Activated CD8-positive, alpha-beta memory T cell treated with anti-CD3 and anti-CD28 coated beads, Interleukin-2, amount 50 U/mL, for 1 hour (primary cell): Measurements from ENCODE around the gene ENTHD1.

Experiments
- DNase-seq: peaks from one replicate; pipeline ENCODE4 v3.0.0-alpha.2; 2020; ENCODE audit errors: extremely low read depth

ENTHD1 gene

GRCh38 chr22:39714321-39714720 lies 179.2 kb downstream of the ENTHD1 start:
- no peak for DNase-seq

DNA sequence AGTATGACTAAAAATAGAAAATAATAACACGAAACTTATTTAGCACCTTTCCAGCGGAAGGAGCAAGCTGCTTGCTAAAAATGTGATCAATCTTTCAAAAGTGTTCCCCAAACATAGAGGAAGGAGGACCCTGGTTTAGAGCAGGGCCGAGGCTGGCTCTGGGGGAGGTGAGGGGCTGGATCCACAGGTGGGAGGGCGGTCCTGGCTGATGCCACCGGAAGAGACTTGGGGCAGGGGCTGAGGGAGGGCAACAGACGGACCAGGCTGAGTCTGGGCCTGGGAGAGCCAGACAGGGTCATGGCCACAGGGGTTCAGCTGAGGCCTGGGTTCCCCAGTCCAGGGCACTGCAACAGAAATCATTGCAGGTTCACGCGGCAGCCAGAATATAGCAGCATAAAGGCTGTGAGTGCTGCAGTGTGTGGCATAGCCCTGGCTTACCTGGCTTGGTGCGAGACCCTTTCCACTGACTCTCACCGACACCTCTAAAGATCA lies 179.7 kb downstream of the ENTHD1 start:
- no peak for DNase-seq

- no peak for DNase-seq
Measured at GRCh38 chr22:39712751-39713525, 180.6 kb downstream of the ENTHD1 start.

DNA sequence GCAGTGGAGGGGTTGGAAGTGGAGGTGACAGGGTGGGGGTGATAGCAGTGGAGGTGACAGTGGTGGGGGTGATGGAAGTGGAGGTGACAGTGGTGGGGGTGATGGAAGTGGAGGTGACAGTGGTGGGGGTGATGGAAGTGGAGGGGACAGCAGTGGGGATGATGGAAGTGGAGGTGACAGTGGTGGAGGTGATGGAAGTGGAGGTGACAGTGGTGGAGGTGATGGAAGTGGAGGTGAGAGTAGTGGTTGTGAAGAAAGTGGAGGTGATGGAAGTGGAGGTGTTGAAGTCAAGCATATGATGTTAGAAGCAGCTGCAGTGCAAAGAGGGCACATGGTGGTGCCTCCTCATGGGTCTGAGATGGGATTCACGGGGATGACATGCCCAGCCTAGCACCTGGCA lies 181.5 kb downstream of the ENTHD1 start:
- DNase-seq: no peak

- no peak for DNase-seq
Measured at GRCh38 chr22:39710380-39711150, 183.0 kb downstream of the ENTHD1 start.

DNA sequence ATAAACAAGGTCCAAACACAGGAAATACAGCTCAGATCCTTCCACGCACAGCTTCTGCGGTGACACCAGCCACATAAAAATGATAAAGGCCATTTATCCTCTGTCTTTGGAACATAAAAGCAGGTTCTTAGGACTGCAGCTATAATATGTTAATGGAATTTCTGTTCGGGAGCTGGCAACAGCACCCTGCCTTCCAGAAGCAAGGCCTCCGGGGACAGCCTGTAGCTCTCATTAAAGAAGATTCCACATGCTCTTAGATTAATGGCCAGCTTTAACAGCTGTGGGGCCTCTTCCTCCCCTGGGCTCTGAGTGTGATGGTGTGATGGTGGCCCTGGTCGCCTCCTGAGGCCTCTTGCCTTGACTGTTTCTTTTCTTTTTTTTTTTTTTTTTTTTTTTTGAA lies 185.7 kb downstream of the ENTHD1 start:
- no peak for DNase-seq

GRCh38 chr22:39707351-39707750 lies 186.2 kb downstream of the ENTHD1 start:
- DNase-seq: no peak

DNA sequence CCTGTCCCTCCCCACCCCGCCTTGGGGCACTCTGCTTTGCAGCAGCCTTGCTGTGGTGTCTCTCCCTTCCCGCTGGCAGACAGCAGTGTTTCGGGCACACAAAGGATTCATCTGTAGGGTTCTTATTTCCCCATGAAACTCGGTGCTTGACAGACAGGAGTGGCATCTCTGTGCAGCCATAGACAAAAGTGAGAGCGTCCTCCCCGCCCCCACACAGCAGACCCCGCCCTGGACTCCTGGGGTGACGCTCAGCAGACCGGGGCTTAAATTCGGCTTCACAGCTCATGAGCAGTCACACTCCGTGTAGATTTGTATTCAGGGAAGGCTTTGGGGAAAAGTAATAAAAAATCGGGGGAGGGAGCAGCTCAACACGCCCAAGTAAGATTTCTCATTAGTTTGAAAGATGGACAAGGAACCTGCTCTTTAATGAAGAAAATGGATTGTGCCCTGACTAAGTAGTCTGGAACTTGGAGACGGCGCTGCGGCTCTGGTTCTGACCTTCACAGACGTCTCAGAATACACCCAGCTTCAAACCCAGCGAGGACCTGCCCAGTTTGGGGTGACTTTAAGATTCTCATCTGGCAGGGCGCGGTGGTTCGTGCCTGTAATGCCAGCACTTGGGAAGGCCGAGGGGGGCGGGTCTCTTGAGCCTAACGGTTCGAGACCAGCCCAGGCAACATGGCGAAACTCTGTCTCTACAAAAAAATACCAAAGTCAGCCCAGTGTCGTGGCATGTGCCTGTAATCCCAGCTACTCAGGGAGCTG lies 187.0 kb downstream of the ENTHD1 start:
- DNase-seq: no peak

DNA sequence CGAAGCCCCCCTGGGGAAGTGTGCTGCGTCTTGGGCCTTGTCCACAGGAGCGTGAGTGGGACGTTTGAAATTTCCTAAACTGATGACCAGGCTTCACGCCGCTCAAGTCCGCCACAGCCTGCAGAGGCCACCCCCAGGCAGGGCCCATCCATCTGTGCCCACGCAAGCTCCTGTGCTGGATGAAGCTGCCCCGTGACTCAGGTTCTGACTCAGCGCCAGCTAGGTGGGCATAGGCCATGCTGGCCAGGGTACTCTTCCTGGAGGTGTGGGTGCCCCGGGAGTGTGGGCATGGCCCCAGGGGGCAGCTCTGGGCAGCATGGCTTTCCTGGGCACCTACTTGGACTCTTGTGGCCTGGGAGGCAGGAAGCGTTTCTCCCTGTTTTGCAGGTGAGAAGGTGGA lies 188.2 kb downstream of the ENTHD1 start:
- DNase-seq: no peak

DNA sequence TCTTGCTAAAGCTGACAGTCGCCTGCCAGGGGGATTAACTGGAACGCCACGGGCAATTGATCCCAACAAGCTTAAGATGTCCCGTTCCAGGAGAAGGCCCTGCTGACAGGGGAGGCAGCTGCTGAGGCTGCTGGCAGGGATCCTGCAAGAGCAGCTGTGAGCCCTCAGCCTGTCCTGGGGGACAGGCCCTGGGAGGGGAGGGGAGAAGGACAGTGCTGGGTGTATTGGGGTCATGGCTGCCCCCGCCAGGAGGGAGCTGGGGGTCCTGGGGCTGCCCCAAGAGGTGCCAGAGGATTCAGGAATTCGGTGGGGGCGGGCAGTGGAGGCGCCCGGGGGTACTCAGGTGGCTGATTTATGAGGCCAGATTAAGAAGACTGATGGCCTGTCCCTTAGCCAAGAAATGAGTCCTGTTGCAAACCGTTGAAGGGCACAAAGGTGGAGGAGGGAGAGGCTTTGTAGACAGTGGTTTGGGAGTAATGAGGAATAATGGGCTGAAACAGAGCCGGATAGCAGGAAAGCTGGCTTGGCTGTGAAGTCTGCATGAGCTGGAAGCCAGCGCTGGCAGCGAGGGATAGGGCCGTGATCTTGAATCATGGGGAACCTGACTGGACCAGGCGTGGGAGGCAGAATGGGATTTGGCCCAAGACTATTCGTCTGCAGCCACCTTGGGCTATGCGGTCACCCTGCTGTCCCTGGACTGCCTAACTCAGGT lies 189.5 kb downstream of the ENTHD1 start:
- no peak for DNase-seq

GRCh38 chr22:39703091-39703490 lies 190.5 kb downstream of the ENTHD1 start:
- no peak for DNase-seq

DNA sequence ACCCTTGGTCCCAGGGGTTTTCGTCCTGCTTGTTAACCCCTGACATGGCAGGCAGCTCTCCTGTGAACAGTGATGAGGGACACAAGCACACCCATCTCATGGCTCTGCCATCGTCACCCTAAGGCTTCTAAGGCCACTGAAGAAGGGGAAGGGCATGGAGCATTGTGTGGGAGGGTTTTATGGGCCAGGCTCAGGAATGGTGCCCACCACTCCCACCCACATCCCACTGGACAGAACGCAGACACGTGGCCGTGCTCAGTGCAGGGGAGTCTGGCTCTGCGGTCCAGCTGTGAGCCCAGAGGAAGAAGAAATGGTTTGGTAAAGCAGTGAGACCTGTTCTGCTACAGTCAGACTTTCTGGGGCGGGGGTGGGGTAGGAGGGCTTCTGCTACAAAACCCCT lies 193.0 kb downstream of the ENTHD1 start:
- DNase-seq: no peak

DNA sequence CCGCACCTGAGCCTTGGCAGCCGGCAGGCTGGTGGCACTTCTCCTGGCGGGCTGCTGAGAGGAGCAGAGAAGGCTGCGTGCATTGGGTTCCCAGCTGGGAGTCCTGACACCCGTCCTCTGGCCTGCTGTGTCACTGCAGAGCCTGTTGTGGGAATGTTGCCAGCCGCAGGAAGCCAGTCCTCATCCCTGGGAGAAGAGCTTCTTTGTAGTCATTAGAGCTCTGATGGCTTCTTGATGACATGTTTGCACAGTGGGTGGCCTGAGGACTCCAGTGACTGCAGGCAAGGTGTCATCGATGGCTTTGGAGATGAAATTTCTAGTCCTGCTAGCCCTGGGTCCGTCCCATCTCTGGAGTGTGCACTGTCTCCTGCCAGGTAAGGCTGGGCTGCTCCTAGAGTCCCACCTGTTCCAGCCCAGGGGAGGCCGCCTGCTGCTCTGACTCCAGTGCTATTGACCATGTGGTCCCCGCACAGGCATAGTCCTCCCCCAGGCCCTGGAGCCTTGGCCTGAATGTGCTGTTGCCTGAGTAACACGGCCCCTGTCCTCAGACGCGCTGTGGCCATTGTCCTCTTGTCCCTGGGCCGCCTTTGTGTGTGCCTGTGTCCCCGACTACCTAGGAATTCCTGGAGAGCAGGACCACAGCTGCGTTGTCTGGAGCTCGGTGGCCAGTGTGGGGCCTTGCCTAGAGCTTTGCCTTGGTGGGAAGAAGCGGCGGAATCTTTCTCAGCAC lies 193.8 kb downstream of the ENTHD1 start:
- DNase-seq: no peak

- DNase-seq: no peak
Measured at GRCh38 chr22:39697790-39698430, 195.7 kb downstream of the ENTHD1 start.

GRCh38 chr22:39693943-39694500 lies 199.5 kb downstream of the ENTHD1 start:
- no peak for DNase-seq
